ENCODE data around the gene TSPAN19.

TSPAN19 gene

GRCh38 chr12:85000729-85001128 is 35.3 kb downstream of the TSPAN19 start:
- H3K4me3 ChIP-seq (ENCODE audit: low read length), result no peak overlapping the region

GRCh38 chr12:84998341-84998740 is 37.7 kb downstream of the TSPAN19 start:
- no peak overlapping the region for H3K27ac ChIP-seq (ENCODE audit: low read depth, low read length)
- TF ChIP-seq CTCF (IDR thresholded peaks at IDR 0.05; ENCODE audit: low read depth, low read length, poor library complexity, severe bottlenecking), result no peak
- no peak for TF ChIP-seq EZH2phosphoT487 (IDR thresholded peaks at IDR 0.05; ENCODE audit: borderline replicate concordance, low read length)
- H3K79me2 ChIP-seq (ENCODE audit: control insufficient read depth, low read length), result peaks cover 3% of the 10 kb centered on the region
- H3K9me2 ChIP-seq (replicated peaks; ENCODE audit: control insufficient read depth, low read length), result no peaks in the 10 kb centered on the region
- peaks cover 17% of the 10 kb centered on the region for H3F3A ChIP-seq (ENCODE audit: control insufficient read depth, insufficient read depth)
- H3K4me1 ChIP-seq (ENCODE audit: control insufficient read depth, low read length), result peaks cover 25% of the 10 kb centered on the region
- no peaks in the 10 kb centered on the region for H3K27me3 ChIP-seq (ENCODE audit: control insufficient read depth, low read length)
- H3K4me2 ChIP-seq (ENCODE audit: low read length), result no peak overlapping the region
- no peaks in the 10 kb centered on the region for H4K20me1 ChIP-seq (ENCODE audit: control insufficient read depth, insufficient read depth, low read depth, low read length)
- no peak overlapping the region for H3K4me3 ChIP-seq (ENCODE audit: low read length)
- no peaks in the 10 kb centered on the region for H3K9me3 ChIP-seq (ENCODE audit: control insufficient read depth, insufficient read depth, low read length)
- peaks cover 22% of the 10 kb centered on the region for H3K36me3 ChIP-seq (ENCODE audit: control insufficient read depth, low read length)

More at GRCh38 chr12:85000729-85001128, 35.3 kb downstream of the TSPAN19 start:
- Histone ChIP-seq H3K4me2 (ENCODE audit: low read length) (no peak overlapping the region), H3K36me3 (ENCODE audit: control insufficient read depth, low read length) (peaks cover 3% of the 10 kb centered on the region; the same call in 1 of the 2 replicates), H4K20me1 (ENCODE audit: control insufficient read depth, insufficient read depth, low read depth, low read length) (no peaks in the 10 kb centered on the region), H3K4me1 (ENCODE audit: control insufficient read depth, low read length) (peaks cover 1% of the 10 kb centered on the region), H3K9me2 (replicated peaks; ENCODE audit: control insufficient read depth, low read length) (no peaks in the 10 kb centered on the region), H3K27ac (ENCODE audit: low read depth, low read length) (no peak overlapping the region), H3K9me3 (ENCODE audit: control insufficient read depth, insufficient read depth, low read length) (no peaks in the 10 kb centered on the region), H3K27me3 (ENCODE audit: control insufficient read depth, low read length) (no peaks in the 10 kb centered on the region), H3K79me2 (ENCODE audit: control insufficient read depth, low read length) (no peaks in the 10 kb centered on the region), H3F3A (ENCODE audit: control insufficient read depth, insufficient read depth) (0 out of 2 replicates have a peak, but pooled peaks cover 3% of the 10 kb centered on the region)
- TF ChIP-seq CTCF (IDR thresholded peaks at IDR 0.05; ENCODE audit: low read depth, low read length, poor library complexity, severe bottlenecking) (no peak), EZH2phosphoT487 (IDR thresholded peaks at IDR 0.05; ENCODE audit: borderline replicate concordance, low read length) (no peak)

- H3K36me3 ChIP-seq (ENCODE audit: control insufficient read depth, low read length), result peaks cover 38% of the 10 kb centered on the region
- peaks cover 26% of the 10 kb centered on the region for H3F3A ChIP-seq (ENCODE audit: control insufficient read depth, insufficient read depth)
- no peaks in the 10 kb centered on the region for H4K20me1 ChIP-seq (ENCODE audit: control insufficient read depth, insufficient read depth, low read depth, low read length)
- no peak overlapping the region for H3K27ac ChIP-seq (ENCODE audit: low read depth, low read length)
- H3K4me2 ChIP-seq (ENCODE audit: low read length), result no peak overlapping the region
- no peak for TF ChIP-seq CTCF (IDR thresholded peaks at IDR 0.05; ENCODE audit: low read depth, low read length, poor library complexity, severe bottlenecking)
- no peak for TF ChIP-seq EZH2phosphoT487 (IDR thresholded peaks at IDR 0.05; ENCODE audit: borderline replicate concordance, low read length)
- peaks cover 19% of the 10 kb centered on the region for H3K79me2 ChIP-seq (ENCODE audit: control insufficient read depth, low read length)
- no peak overlapping the region for H3K4me3 ChIP-seq (ENCODE audit: low read length)
- peaks cover 41% of the 10 kb centered on the region for H3K4me1 ChIP-seq (ENCODE audit: control insufficient read depth, low read length)
- no peaks in the 10 kb centered on the region for H3K9me3 ChIP-seq (ENCODE audit: control insufficient read depth, insufficient read depth, low read length)
- H3K9me2 ChIP-seq (replicated peaks; ENCODE audit: control insufficient read depth, low read length), result no peaks in the 10 kb centered on the region
- no peaks in the 10 kb centered on the region for H3K27me3 ChIP-seq (ENCODE audit: control insufficient read depth, low read length)
Observed at GRCh38 chr12:84996759-84997158, 39.3 kb downstream of the TSPAN19 start.

Measured in DOHH2 (cell line).